Activated CD8-positive, alpha-beta memory T cell treated with anti-CD3 and anti-CD28 coated beads, Interleukin-2, amount 50 U/mL, for 24 hours (primary cell): ENCODE data around the gene VPS13D.
"Not testable (repeated sequence)": the region's sequence is repeated elsewhere in the genome, so short reads cannot be mapped to it uniquely, and the experiment has no call there.

ENCODE experiments used
- DNase-seq: peaks from one replicate; pipeline ENCODE4 v3.0.0-alpha.2; 2020; ENCODE audit errors: extremely low read depth

VPS13D gene

GRCh38 chr1:12518931-12519692, 289.3 kb downstream of the VPS13D start:
- DNase-seq, result no peak

GRCh38 chr1:12519693-12520364, 290.0 kb downstream of the VPS13D start:
- no peak for DNase-seq

GRCh38 chr1:12521096-12521495, 291.3 kb downstream of the VPS13D start:
- no peak for DNase-seq

GRCh38 chr1:12522780-12523179, 292.9 kb downstream of the VPS13D start:
- not testable (repeated sequence) for DNase-seq

- no peak for DNase-seq
Measured at GRCh38 chr1:12524266-12524665, 294.4 kb downstream of the VPS13D start.

GRCh38 chr1:12525311-12526181, 295.7 kb downstream of the VPS13D start:
- no peak for DNase-seq

- no peak for DNase-seq
Measured at GRCh38 chr1:12527564-12527963, 297.7 kb downstream of the VPS13D start.

GRCh38 chr1:12528021-12528852, 298.4 kb downstream of the VPS13D start:
- no peak for DNase-seq

- no peak for DNase-seq
Measured at GRCh38 chr1:12529640-12530174, 299.9 kb downstream of the VPS13D start.

GRCh38 chr1:12530462-12531178, 300.8 kb downstream of the VPS13D start:
- DNase-seq, result no peak

GRCh38 chr1:12531179-12531499, 301.3 kb downstream of the VPS13D start:
- no peak for DNase-seq

GRCh38 chr1:12532405-12533315, 302.8 kb downstream of the VPS13D start:
- no peak for DNase-seq

- no peak for DNase-seq
Measured at GRCh38 chr1:12536023-12536639, 306.3 kb downstream of the VPS13D start.

GRCh38 chr1:12537294-12537693, 307.5 kb downstream of the VPS13D start:
- no peak for DNase-seq

- no peak for DNase-seq
Measured at GRCh38 chr1:12537906-12538461, 308.2 kb downstream of the VPS13D start.

- not testable (repeated sequence) for DNase-seq
Measured at GRCh38 chr1:12538536-12538935, 308.7 kb downstream of the VPS13D start.

GRCh38 chr1:12539320-12539704, 309.5 kb downstream of the VPS13D start:
- DNase-seq, result no peak

GRCh38 chr1:12539705-12540579, 310.1 kb downstream of the VPS13D start:
- DNase-seq, result no peak
